Activated naive CD8-positive, alpha-beta T cell treated with anti-CD3 and anti-CD28 coated beads, Interleukin-2, amount 50 U/mL, for 24 hours (primary cell): ENCODE data around the gene TAF15.
A peak's percentile ranks its signal among the peaks of the same experiment; 100 is the strongest.

Source experiments
- ATAC-seq: fragments of 150-1000 bp; cut with Tn5 transposase; one replicate; pipeline ENCODE4 v1.10.0; 2021
- DNase-seq: peaks from one replicate; pipeline ENCODE4 v3.0.0; 2021
- H3K27ac Mint-ChIP-seq: one replicate; pipeline ENCODE4 v1.8.0; 2021; ENCODE audit warnings: mild to moderate bottlenecking, mixed read lengths
- H3K27me3 Mint-ChIP-seq: one replicate; pipeline ENCODE4 v1.8.0; 2021; ENCODE audit warnings: mixed read lengths
- H3K36me3 Mint-ChIP-seq: one replicate; pipeline ENCODE4 v1.8.0; 2021; ENCODE audit warnings: low read depth, mixed read lengths
- H3K4me1 Mint-ChIP-seq: one replicate; pipeline ENCODE4 v1.8.0; 2021; ENCODE audit warnings: mixed read lengths
- H3K4me3 Mint-ChIP-seq: one replicate; pipeline ENCODE4 v1.8.0; 2021; ENCODE audit warnings: mild to moderate bottlenecking, moderate library complexity, mixed read lengths
- H3K9me3 Mint-ChIP-seq: one replicate; pipeline ENCODE4 v1.8.0; 2021; ENCODE audit warnings: mixed read lengths

TAF15 gene

DNA sequence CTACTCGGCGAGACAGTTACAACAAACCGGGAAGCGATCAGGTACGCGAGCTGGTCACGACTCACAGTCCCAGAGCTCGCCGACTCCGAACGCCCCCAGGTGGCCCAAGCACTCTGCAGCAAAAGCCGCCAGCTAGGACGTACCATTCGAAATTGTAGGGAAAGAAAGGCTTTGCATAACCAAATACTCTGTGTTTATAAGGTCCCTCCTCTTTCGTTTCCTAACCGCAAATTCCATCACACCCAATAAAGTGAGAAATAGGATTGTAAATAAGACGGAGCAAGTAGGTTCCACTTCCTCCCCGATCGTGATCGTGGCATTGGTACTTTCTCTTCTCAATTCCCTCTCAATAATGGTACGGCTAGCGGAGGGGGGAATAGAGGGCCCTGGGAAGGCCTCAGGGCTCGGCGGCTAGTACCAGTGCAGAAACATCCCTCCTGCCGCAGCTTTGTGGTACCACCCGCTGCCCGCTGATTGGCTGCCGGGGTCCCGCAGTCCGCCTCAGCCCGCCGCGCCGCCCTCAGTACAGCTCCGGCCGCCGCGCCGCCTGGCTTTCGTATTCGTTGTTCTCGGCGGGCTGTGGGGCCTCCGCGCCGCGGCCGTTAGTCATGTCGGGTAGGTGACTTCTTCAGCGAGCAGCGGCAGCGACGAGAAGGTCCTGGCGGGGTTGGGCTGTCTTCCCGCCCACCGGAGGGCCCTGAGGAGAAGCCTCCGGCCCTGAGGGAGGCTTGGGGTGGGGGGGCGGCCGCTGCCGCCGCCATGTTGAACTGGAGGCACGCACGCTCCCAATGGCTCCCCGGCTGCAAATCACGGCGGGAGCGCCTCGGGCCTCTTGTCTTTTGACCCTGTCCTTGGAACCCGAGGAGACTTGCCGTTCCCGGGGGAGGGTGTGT lies at the start of gene TAF15:
TAF15 (plus strand) TSS at position 523 of the 893 bp plus-strand sequence; CDS start at position 609, 86 bp downstream.
- peaks cover 32% of the 10 kb centered on the region for H3K36me3 Mint-ChIP-seq

DNA sequence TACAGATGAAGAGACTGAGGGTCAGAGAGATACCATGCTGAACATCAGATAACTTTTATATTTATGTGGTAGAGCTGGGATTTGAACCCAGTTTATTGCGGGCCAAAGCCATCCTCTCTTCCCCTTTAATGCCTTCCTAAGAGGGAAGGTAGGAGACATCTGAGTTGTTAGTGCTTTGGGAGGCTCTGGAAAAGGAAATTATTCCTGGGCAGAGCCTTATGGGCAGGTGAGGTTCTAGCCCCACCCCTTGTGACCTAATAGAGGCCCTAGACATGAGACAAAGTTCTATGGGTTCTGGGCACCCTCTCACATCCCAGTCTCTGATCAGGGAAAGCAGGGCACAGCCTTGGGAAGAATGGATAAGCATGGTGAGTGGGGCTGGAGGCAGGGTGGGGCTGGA lies 48.7 kb upstream of the TAF15 start, which contains the start of gene C17orf50:
C17orf50 (plus strand) TSS at position 301 of the 400 bp plus-strand sequence; CDS start at position 356, 55 bp downstream.
- Mint-ChIP-seq H3K36me3 (no peaks in the 10 kb centered on the region), H3K4me1 (peaks cover 12% of the 10 kb centered on the region), H3K27ac (no peak within 1 kb of the TSS), H3K27me3 (no peaks in the 10 kb centered on the region), H3K9me3 (no peaks in the 10 kb centered on the region), H3K4me3 (no peak within 1 kb of the TSS)
- DNase-seq (no peak), ATAC-seq (no peak)

More for the DNA sequence above, at the start of gene TAF15:
- DNase-seq (peak; percentile 94), ATAC-seq (peak; percentile 95)
- Mint-ChIP-seq H3K27ac (peak within 1 kb of the TSS; percentile 93), H3K27me3 (no peaks in the 10 kb centered on the region), H3K9me3 (no peaks in the 10 kb centered on the region), H3K4me1 (peaks cover 56% of the 10 kb centered on the region), H3K4me3 (peak within 1 kb of the TSS; percentile 91)

GRCh38 chr17:35761601-35762000 lies 47.7 kb upstream of the TAF15 start:
- ATAC-seq (no peak), DNase-seq (no peak)
- H3K9me3 Mint-ChIP-seq: no peaks in the 10 kb centered on the region
- H3K4me3 Mint-ChIP-seq: no peak overlapping the region
- H3K27me3 Mint-ChIP-seq: no peaks in the 10 kb centered on the region
- H3K36me3 Mint-ChIP-seq: no peaks in the 10 kb centered on the region
- H3K4me1 Mint-ChIP-seq: peaks cover 12% of the 10 kb centered on the region
- H3K27ac Mint-ChIP-seq: no peak overlapping the region

DNA sequence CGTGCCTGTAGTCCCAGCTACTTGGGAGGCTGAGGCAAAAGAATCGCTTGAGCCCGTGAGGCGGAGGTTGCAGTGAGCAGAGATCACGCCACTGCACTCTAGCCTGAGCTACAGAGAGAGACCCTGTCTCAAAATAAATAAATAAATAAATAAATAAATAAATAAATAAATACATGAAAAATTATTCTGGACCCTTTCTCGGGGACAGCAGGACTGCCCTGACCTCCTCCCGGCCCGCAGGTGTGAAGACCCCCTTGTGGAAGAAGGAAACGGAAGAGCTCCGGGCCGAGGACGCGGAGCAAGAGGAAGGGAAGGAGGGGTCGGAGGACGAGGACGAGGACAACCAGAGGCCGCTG lies 45.5 kb upstream of the TAF15 start:
- ATAC-seq: no peak
- Mint-ChIP-seq H3K27me3 (peaks cover 3% of the 10 kb centered on the region), H3K4me1 (peaks cover 12% of the 10 kb centered on the region), H3K4me3 (peak overlapping the region; percentile 83), H3K36me3 (no peaks in the 10 kb centered on the region), H3K9me3 (no peaks in the 10 kb centered on the region), H3K27ac (no peak overlapping the region)
- DNase-seq: no peak

DNA sequence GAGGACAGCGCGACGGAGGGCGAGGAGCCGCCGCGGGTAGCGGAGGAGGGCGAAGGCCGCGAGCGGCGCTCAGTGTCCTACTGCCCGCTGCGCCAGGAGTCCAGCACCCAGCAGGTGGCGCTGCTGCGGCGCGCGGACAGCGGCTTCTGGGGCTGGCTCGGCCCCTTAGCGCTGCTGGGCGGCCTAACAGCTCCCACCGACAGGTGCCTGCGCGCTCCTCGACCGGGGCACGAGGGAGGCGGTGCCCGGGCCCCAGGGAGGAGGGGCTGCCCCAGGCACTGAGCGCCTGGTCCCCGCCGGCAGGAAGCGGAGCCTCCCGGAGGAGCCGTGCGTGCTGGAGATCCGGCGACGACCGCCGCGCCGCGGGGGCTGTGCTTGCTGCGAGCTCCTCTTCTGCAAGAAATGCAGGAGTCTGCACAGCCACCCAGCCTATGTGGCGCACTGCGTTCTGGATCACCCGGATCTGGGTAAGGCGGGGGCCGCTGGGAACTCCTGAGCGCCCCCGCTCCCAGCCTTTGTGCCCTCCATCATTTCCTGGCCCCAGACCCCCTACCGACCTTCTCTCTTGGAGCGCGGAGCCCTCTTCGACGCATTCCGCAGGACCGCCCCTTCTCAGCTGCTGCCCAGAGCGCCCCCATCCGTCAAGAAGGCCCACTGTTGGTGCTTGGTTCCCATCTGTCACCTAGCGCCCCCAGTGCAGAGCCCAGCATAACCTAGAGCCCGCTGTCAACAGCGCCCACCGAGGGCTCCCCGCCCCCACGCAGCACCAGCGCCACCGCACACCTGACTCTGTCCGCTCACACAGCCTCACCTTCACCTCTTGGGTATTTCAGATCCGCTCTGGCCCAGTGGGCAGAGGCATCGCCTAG lies 44.9 kb upstream of the TAF15 start:
- DNase-seq (peak; percentile 93), ATAC-seq (peak; percentile 97)
- Mint-ChIP-seq H3K27me3 (peaks cover 3% of the 10 kb centered on the region), H3K4me3 (peak overlapping the region; percentile 83), H3K36me3 (no peaks in the 10 kb centered on the region), H3K4me1 (peaks cover 12% of the 10 kb centered on the region), H3K27ac (peak overlapping the region; percentile 64), H3K9me3 (no peaks in the 10 kb centered on the region)

GRCh38 chr17:35765086-35765710 lies 44.1 kb upstream of the TAF15 start:
- Mint-ChIP-seq H3K9me3 (no peaks in the 10 kb centered on the region), H3K4me1 (peaks cover 12% of the 10 kb centered on the region), H3K27me3 (peaks cover 3% of the 10 kb centered on the region), H3K4me3 (peak overlapping the region; percentile 83), H3K36me3 (no peaks in the 10 kb centered on the region), H3K27ac (no peak overlapping the region)
- ATAC-seq (no peak), DNase-seq (no peak)

- ATAC-seq (no peak), DNase-seq (no peak)
- H3K27me3 Mint-ChIP-seq: peaks cover 3% of the 10 kb centered on the region
- H3K9me3 Mint-ChIP-seq: no peaks in the 10 kb centered on the region
- no peaks in the 10 kb centered on the region for H3K36me3 Mint-ChIP-seq
- H3K4me3 Mint-ChIP-seq: no peak overlapping the region
- no peak overlapping the region for H3K27ac Mint-ChIP-seq
- H3K4me1 Mint-ChIP-seq: peaks cover 12% of the 10 kb centered on the region
These were observed 43.4 kb upstream of the TAF15 start for GRCh38 chr17:35765756-35766488.

DNA sequence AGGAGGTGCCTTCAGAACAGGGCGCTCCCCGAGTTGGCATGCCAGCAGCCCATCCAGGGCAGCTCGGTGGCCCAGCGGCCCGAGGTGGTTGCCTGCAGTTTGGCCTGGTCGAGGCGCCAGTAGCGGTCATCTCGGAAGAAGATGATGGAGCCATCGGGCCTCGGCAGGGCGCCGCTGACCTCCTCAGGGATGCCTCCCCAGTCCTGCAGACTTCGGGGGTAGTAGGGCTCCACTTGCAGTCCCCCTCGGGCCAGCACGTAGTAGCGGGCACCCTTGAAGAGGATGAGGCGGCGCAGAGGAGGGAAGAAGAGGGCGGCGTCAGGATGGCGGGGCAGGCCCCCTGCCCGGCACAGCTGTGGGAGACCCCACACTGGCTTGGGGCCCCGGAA lies 42.8 kb upstream of the TAF15 start:
- no peak overlapping the region for H3K4me3 Mint-ChIP-seq
- H3K9me3 Mint-ChIP-seq: no peaks in the 10 kb centered on the region
- no peaks in the 10 kb centered on the region for H3K36me3 Mint-ChIP-seq
- no peak overlapping the region for H3K27ac Mint-ChIP-seq
- H3K27me3 Mint-ChIP-seq: peaks cover 3% of the 10 kb centered on the region
- no peak for ATAC-seq
- H3K4me1 Mint-ChIP-seq: peaks cover 12% of the 10 kb centered on the region
- no peak for DNase-seq

GRCh38 chr17:35766903-35767510 lies 42.3 kb upstream of the TAF15 start:
- ATAC-seq (no peak), DNase-seq (no peak)
- H3K27ac Mint-ChIP-seq: no peak overlapping the region
- no peak overlapping the region for H3K4me3 Mint-ChIP-seq
- H3K27me3 Mint-ChIP-seq: peaks cover 3% of the 10 kb centered on the region
- H3K9me3 Mint-ChIP-seq: no peaks in the 10 kb centered on the region
- peaks cover 12% of the 10 kb centered on the region for H3K4me1 Mint-ChIP-seq
- no peaks in the 10 kb centered on the region for H3K36me3 Mint-ChIP-seq

- H3K27ac Mint-ChIP-seq: no peak overlapping the region
- DNase-seq: no peak
- peaks cover 11% of the 10 kb centered on the region for H3K4me1 Mint-ChIP-seq
- peaks cover 4% of the 10 kb centered on the region for H3K27me3 Mint-ChIP-seq
- no peak overlapping the region for H3K4me3 Mint-ChIP-seq
- no peaks in the 10 kb centered on the region for H3K36me3 Mint-ChIP-seq
- H3K9me3 Mint-ChIP-seq: no peaks in the 10 kb centered on the region
- no peak for ATAC-seq
These were observed 40.5 kb upstream of the TAF15 start for GRCh38 chr17:35768797-35769196.

DNA sequence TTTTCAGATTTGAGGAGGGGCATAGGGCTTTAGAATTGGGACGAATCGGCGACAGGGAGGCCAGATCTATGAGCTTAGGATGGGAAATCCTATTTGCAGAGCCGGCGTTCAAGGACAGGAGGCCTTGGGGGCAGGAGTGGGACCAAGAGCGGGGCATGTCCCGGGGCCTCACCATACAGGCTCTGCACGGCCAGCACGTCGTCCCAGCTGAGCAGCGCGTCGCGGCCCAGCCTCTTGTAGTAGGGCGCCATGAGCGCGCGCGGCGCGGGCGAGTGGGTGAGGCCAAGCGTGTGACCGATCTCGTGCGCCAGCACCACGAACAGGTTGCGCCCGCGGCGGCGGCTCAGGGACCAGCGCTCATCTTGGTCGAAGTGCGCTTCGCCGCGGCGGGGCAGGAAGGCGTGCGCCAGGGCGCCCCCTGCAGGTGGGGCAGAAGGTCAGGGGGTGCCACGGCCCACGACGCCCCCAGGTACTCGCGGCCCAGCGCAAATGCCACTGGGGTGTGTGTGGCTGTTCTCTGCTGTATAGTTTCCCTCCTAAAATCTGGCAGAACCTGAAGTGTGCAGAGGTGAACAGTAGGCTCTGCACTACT lies 39.3 kb upstream of the TAF15 start:
- H3K27me3 Mint-ChIP-seq: peaks cover 6% of the 10 kb centered on the region
- H3K9me3 Mint-ChIP-seq: no peaks in the 10 kb centered on the region
- ATAC-seq: no peak
- H3K4me1 Mint-ChIP-seq: peaks cover 3% of the 10 kb centered on the region
- no peak overlapping the region for H3K4me3 Mint-ChIP-seq
- no peak overlapping the region for H3K27ac Mint-ChIP-seq
- H3K36me3 Mint-ChIP-seq: no peaks in the 10 kb centered on the region
- DNase-seq: no peak

GRCh38 chr17:35773129-35773528 lies 36.2 kb upstream of the TAF15 start:
- no peak overlapping the region for H3K27ac Mint-ChIP-seq
- H3K4me3 Mint-ChIP-seq: no peak overlapping the region
- H3K36me3 Mint-ChIP-seq: no peaks in the 10 kb centered on the region
- no peak for DNase-seq
- H3K27me3 Mint-ChIP-seq: peaks cover 6% of the 10 kb centered on the region
- H3K4me1 Mint-ChIP-seq: no peaks in the 10 kb centered on the region
- no peaks in the 10 kb centered on the region for H3K9me3 Mint-ChIP-seq
- no peak for ATAC-seq

- no peak overlapping the region for H3K4me3 Mint-ChIP-seq
- no peak overlapping the region for H3K27ac Mint-ChIP-seq
- DNase-seq: no peak
- no peaks in the 10 kb centered on the region for H3K4me1 Mint-ChIP-seq
- H3K9me3 Mint-ChIP-seq: no peaks in the 10 kb centered on the region
- H3K27me3 Mint-ChIP-seq: peaks cover 6% of the 10 kb centered on the region
- no peak for ATAC-seq
- no peaks in the 10 kb centered on the region for H3K36me3 Mint-ChIP-seq
These were observed 35.4 kb upstream of the TAF15 start for GRCh38 chr17:35773679-35774425.
